Liver (tissue), 9 donors: ENCODE measurements around the gene SFT2D2. TPM values are rescaled to one million over a fixed set of nuclear protein-coding genes. Genes with fewer than 3 reads are reported as not detected.

ENCODE experiments used
- DNase-seq: peaks from one replicate; pipeline ENCODE4 v3.0.0-alpha.2; 2017; ENCODE audit warnings: low spot score
- H3K27ac ChIP-seq, 2 donors: one replicate each; pipeline ENCODE4 v1.7.0; 2013; ENCODE audit warnings: inconsistent platforms in 2 of 2, low read length in 2 of 2, control low read depth in 1 of 2, low read depth in 1 of 2, mild to moderate bottlenecking in 1 of 2
- H3K27me3 ChIP-seq, 4 donors: one replicate each; pipeline versions ENCODE4 v1.6.1 to v1.7.0; 2013; ENCODE audit warnings: low read length in 3 of 4, inconsistent platforms in 1 of 4, mild to moderate bottlenecking in 1 of 4, moderate library complexity in 1 of 4; ENCODE audit not compliant: control insufficient read depth in 4 of 4, insufficient read depth in 4 of 4
- H3K36me3 ChIP-seq, 4 donors: one replicate each; pipeline versions ENCODE4 v1.6.1 to v1.7.0; 2013; ENCODE audit warnings: low read length in 3 of 4, mild to moderate bottlenecking in 3 of 4, low read depth in 1 of 4, moderate library complexity in 1 of 4; ENCODE audit not compliant: control insufficient read depth in 4 of 4, insufficient read depth in 3 of 4
- H3K4me1 ChIP-seq, 4 donors: one replicate each; pipeline versions ENCODE4 v1.6.1 to v1.7.0; 2013; ENCODE audit warnings: low read length in 3 of 4, mild to moderate bottlenecking in 3 of 4, moderate library complexity in 1 of 4; ENCODE audit not compliant: control insufficient read depth in 4 of 4, insufficient read depth in 4 of 4
- H3K4me3 ChIP-seq, 3 donors: one replicate each; pipeline versions ENCODE4 v1.6.1 to v1.7.0; 2013; ENCODE audit warnings: low read length in 3 of 3, control low read depth in 1 of 3, low read depth in 1 of 3, mild to moderate bottlenecking in 1 of 3
- H3K9ac ChIP-seq, 2 donors: one replicate each; pipeline ENCODE4 v1.7.0; 2013; ENCODE audit warnings: low read length in 2 of 2, mild to moderate bottlenecking in 2 of 2, moderate library complexity in 2 of 2, control low read depth in 1 of 2, low read depth in 1 of 2
- H3K9me3 ChIP-seq, 4 donors: one replicate each; pipeline versions ENCODE4 v1.6.1 to v1.7.0; 2013; ENCODE audit warnings: low read length in 3 of 4; ENCODE audit not compliant: control insufficient read depth in 4 of 4
- CTCF ChIP-seq: fragments of 150-350 bp; IDR thresholded peaks from 2 replicates; pipeline ENCODE4 v1.5.1; 2017; ENCODE audit warnings: improper control_type of control experiment, low read depth, low read length; ENCODE audit not compliant: missing input control
- EGR1 ChIP-seq, 2 donors: IDR thresholded peaks; 2 replicates each; pipeline ENCODE4 v1.6.1; 2016 to 2018; ENCODE audit warnings: antibody characterized with exemption in 2 of 2, low read depth in 2 of 2
- FOXA1 ChIP-seq: IDR thresholded peaks from 2 replicates; pipeline ENCODE4 v1.6.1; 2016; ENCODE audit warnings: antibody characterized with exemption
- FOXA2 ChIP-seq: IDR thresholded peaks from 2 replicates; pipeline ENCODE4 v1.6.1; 2016; ENCODE audit warnings: antibody characterized with exemption
- GABPA ChIP-seq, 2 donors: IDR thresholded peaks in 1 of 2; conservative IDR thresholded peaks in 1 of 2; 2 replicates each; pipeline ENCODE4 v1.6.1; 2016; ENCODE audit warnings: antibody characterized with exemption in 2 of 2, mild to moderate bottlenecking in 1 of 2, moderate library complexity in 1 of 2
- JUND ChIP-seq, 2 donors: IDR thresholded peaks; 2 replicates each; pipeline ENCODE4 v1.6.1; 2016; ENCODE audit warnings: antibody characterized with exemption in 2 of 2
- NR2F2 ChIP-seq: IDR thresholded peaks from 2 replicates; pipeline ENCODE4 v1.6.1; 2016; ENCODE audit warnings: antibody characterized with exemption
- RAD21 ChIP-seq, 2 donors: IDR thresholded peaks; 2 replicates each; pipeline ENCODE4 v1.6.1; 2016; ENCODE audit warnings: antibody characterized with exemption in 2 of 2, mild to moderate bottlenecking in 2 of 2
- REST ChIP-seq: IDR thresholded peaks from 2 replicates; pipeline ENCODE4 v1.6.1; 2016; ENCODE audit warnings: antibody characterized with exemption, mild to moderate bottlenecking
- RXRA ChIP-seq, 2 donors: IDR thresholded peaks; 2 replicates each; pipeline ENCODE4 v1.6.1; 2017 to 2018; ENCODE audit warnings: antibody characterized with exemption in 2 of 2, mild to moderate bottlenecking in 1 of 2
- TAF1 ChIP-seq: conservative IDR thresholded peaks from 2 replicates; pipeline ENCODE4 v1.6.1; 2016; ENCODE audit warnings: antibody characterized with exemption, mild to moderate bottlenecking
- YY1 ChIP-seq: IDR thresholded peaks from 2 replicates; pipeline ENCODE4 v1.6.1; 2016; ENCODE audit warnings: antibody characterized with exemption, mild to moderate bottlenecking
- ZBTB33 ChIP-seq: IDR thresholded peaks from 2 replicates; pipeline ENCODE4 v1.6.1; 2016; ENCODE audit warnings: antibody characterized with exemption
- WGBS: extraction: QIAGEN DNeasy Blood & Tissue Kit; methylation state at CpG from one replicate; pipeline ENCODE4 v1.1.7; 2013; 5-methylcytosine and 5-hydroxymethylcytosine counted together
- polyA plus RNA-seq, 2 donors: library from polyadenylated mRNA; stranded (reverse) in 1 of 2; unstranded in 1 of 2; fragments of 200-250 nt in 1 of 2; fragments of >200 nt in 1 of 2; fragmentation: Nextera tagmentation in 1 of 2; extraction: Ambion mirVana in 1 of 2; gene quantifications; one replicate each; pipeline versions ENCODE4 v1.2.1 to v1.2.3, GENCODE V29; 2013 to 2015
- total RNA-seq, 2 donors: library from RNA; depleted of rRNA; stranded (reverse); fragments of >200 nt; gene quantifications; one replicate each; pipeline ENCODE4 v1.2.3, GENCODE V29; 2014
- donor health status: healthy.
- donor health status: healthy.
- donor health status: healthy.
- donor health status: healthy.
- donor health status: healthy.

The SFT2D2 gene
- total and polyA plus RNA-seq, 4 donors = 3.8 to 34.6 (median 25.4) TPM

- peaks cover 0 to 9% (median 0%) of the 10 kb centered on the region in 4 donors for H3K36me3 ChIP-seq
- 98% methylated on average over 1 of the region's 1 CpG for WGBS
- DNase-seq = no peak
These were observed 33.8 kb downstream of the SFT2D2 start for GRCh38 chr1:168259567-168259966.

GRCh38 chr1:168260393-168260792 lies 34.6 kb downstream of the SFT2D2 start:
- TF ChIP-seq YY1 (no peak), TAF1 (no peak), RXRA (IDR thresholded peaks at IDR 0.05) (no peak), ZBTB33 (no peak), RAD21 (IDR thresholded peaks at IDR 0.05) (no peak), FOXA2 (no peak), JUND (IDR thresholded peaks at IDR 0.05) (no peak), EGR1 (IDR thresholded peaks at IDR 0.05; ENCODE audit: low read depth in 2 of 2) (no peak)
- no peak overlapping the region for H3K4me3 ChIP-seq
- peaks cover 0 to 7% (median 3%) of the 10 kb centered on the region in 4 donors for H3K9me3 ChIP-seq
- H3K4me1 ChIP-seq = no peaks in the 10 kb centered on the region
- H3K9ac ChIP-seq = no peak overlapping the region
- H3K36me3 ChIP-seq = peaks cover 0 to 9% (median 0%) of the 10 kb centered on the region in 4 donors
- no peak for DNase-seq
- H3K27ac ChIP-seq = no peak overlapping the region
- no peaks in the 10 kb centered on the region for H3K27me3 ChIP-seq
- 95% methylated on average over 3 of the region's 3 CpGs for WGBS

More at GRCh38 chr1:168259567-168259966, 33.8 kb downstream of the SFT2D2 start:
- H3K4me3 ChIP-seq = no peak overlapping the region
- H3K4me1 ChIP-seq = no peaks in the 10 kb centered on the region
- H3K9me3 ChIP-seq = peaks cover 0 to 7% (median 3%) of the 10 kb centered on the region in 4 donors
- TF ChIP-seq RXRA (IDR thresholded peaks at IDR 0.05) (no peak), FOXA1 (no peak), NR2F2 (no peak), GABPA (IDR thresholded peaks at IDR 0.05 in 1 of 2, conservative IDR thresholded peaks at IDR 0.05 in 1 of 2) (no peak), YY1 (no peak), FOXA2 (no peak), EGR1 (IDR thresholded peaks at IDR 0.05; ENCODE audit: low read depth in 2 of 2) (no peak)
- H3K27ac ChIP-seq = no peak overlapping the region
- H3K9ac ChIP-seq = no peak overlapping the region
- no peaks in the 10 kb centered on the region for H3K27me3 ChIP-seq

GRCh38 chr1:168261390-168261789 lies 35.6 kb downstream of the SFT2D2 start:
- no peaks in the 10 kb centered on the region for H3K27me3 ChIP-seq
- H3K9me3 ChIP-seq = peaks cover 0 to 3% (median 0%) of the 10 kb centered on the region in 4 donors
- TF ChIP-seq CTCF = no peak
- TF ChIP-seq NR2F2 = peak; percentile 46
- peak; percentile 66 for TF ChIP-seq REST
- no peak overlapping the region for H3K27ac ChIP-seq
- 74% methylated on average over 2 of the region's 2 CpGs for WGBS
- no peaks in the 10 kb centered on the region for H3K36me3 ChIP-seq
- no peak overlapping the region for H3K4me3 ChIP-seq
- DNase-seq = no peak
- peaks cover 0 to 1% (median under 1%) of the 10 kb centered on the region in 4 donors for H3K4me1 ChIP-seq
- H3K9ac ChIP-seq = no peak overlapping the region
